ENCODE data around the gene WDFY3.

Gene WDFY3

DNA sequence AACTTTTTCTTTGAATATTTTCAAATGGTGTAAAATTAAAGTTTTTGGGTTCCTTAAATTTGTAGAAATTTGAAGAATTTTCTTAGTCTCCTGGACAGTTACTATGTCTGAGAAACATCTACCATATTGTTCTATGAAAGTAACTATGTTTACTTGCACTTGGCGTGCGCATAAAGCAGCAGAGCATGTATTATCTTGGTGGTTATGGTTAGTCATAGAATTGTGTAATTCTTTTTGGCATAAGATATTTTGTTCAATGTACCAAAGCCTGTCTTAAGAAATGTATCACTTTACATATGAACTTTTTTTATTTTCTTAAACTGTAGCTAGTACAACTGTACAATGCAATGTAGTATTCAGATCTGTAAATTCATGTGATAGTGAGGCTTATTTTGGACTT, 334.4 kb downstream of the WDFY3 start:
- Histone ChIP-seq H3K27ac (replicated peaks) (no peak overlapping the region), H3K27me3 (ENCODE audit: insufficient read depth, poor library complexity, severe bottlenecking) (no peaks in the 10 kb centered on the region), H3K4me3 (replicated peaks; ENCODE audit: insufficient read depth, low read length) (no peak overlapping the region)
- TF ChIP-seq, protein P1, sequence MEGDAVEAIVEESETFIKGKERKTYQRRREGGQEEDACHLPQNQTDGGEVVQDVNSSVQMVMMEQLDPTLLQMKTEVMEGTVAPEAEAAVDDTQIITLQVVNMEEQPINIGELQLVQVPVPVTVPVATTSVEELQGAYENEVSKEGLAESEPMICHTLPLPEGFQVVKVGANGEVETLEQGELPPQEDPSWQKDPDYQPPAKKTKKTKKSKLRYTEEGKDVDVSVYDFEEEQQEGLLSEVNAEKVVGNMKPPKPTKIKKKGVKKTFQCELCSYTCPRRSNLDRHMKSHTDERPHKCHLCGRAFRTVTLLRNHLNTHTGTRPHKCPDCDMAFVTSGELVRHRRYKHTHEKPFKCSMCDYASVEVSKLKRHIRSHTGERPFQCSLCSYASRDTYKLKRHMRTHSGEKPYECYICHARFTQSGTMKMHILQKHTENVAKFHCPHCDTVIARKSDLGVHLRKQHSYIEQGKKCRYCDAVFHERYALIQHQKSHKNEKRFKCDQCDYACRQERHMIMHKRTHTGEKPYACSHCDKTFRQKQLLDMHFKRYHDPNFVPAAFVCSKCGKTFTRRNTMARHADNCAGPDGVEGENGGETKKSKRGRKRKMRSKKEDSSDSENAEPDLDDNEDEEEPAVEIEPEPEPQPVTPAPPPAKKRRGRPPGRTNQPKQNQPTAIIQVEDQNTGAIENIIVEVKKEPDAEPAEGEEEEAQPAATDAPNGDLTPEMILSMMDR (IDR thresholded peaks at IDR 0.05; ENCODE audit: insufficient read depth, low read length), result no peak
- no peak for TF ChIP-seq POLR2AphosphoS5 (IDR thresholded peaks at IDR 0.05; ENCODE audit: low read depth)
- no peak for DNase-seq (ENCODE audit: low read depth in 1 of 2, low spot score in 1 of 2)

DNA sequence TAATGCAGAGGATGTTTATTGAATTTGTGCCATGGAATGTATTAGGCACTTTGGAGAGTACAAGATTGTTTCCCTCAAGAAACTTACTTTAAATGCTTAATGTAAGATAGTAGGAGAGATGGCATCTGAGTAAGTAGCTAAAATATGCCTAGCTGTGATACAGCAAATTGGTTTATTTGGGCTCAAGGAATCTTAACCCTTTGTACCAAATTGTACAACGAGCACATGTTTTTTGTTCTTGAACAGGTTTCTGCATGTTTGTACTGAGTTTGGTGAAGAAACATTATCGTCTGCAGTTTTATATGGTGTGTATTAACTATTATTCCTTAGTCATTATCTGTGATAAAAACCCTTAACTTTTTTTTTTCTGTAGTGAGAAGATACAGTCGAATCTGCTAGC, 334.9 kb downstream of the WDFY3 start:
- DNase-seq (ENCODE audit: low read depth in 1 of 2, low spot score in 1 of 2), result no peak
- H3K4me3 ChIP-seq (replicated peaks; ENCODE audit: insufficient read depth, low read length), result no peak overlapping the region
- H3K27me3 ChIP-seq (ENCODE audit: insufficient read depth, poor library complexity, severe bottlenecking), result no peaks in the 10 kb centered on the region
- TF ChIP-seq GABPA (IDR thresholded peaks at IDR 0.05; ENCODE audit: low read depth) (no peak), SPI1 (IDR thresholded peaks at IDR 0.05; ENCODE audit: borderline replicate concordance, low read depth) (no peak), POLR2AphosphoS5 (IDR thresholded peaks at IDR 0.05; ENCODE audit: low read depth) (no peak)
- TF ChIP-seq, protein P1 (IDR thresholded peaks at IDR 0.05; ENCODE audit: insufficient read depth, low read length), result no peak
- TF ChIP-seq, protein P2, sequence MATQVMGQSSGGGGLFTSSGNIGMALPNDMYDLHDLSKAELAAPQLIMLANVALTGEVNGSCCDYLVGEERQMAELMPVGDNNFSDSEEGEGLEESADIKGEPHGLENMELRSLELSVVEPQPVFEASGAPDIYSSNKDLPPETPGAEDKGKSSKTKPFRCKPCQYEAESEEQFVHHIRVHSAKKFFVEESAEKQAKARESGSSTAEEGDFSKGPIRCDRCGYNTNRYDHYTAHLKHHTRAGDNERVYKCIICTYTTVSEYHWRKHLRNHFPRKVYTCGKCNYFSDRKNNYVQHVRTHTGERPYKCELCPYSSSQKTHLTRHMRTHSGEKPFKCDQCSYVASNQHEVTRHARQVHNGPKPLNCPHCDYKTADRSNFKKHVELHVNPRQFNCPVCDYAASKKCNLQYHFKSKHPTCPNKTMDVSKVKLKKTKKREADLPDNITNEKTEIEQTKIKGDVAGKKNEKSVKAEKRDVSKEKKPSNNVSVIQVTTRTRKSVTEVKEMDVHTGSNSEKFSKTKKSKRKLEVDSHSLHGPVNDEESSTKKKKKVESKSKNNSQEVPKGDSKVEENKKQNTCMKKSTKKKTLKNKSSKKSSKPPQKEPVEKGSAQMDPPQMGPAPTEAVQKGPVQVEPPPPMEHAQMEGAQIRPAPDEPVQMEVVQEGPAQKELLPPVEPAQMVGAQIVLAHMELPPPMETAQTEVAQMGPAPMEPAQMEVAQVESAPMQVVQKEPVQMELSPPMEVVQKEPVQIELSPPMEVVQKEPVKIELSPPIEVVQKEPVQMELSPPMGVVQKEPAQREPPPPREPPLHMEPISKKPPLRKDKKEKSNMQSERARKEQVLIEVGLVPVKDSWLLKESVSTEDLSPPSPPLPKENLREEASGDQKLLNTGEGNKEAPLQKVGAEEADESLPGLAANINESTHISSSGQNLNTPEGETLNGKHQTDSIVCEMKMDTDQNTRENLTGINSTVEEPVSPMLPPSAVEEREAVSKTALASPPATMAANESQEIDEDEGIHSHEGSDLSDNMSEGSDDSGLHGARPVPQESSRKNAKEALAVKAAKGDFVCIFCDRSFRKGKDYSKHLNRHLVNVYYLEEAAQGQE (IDR thresholded peaks at IDR 0.05; ENCODE audit: insufficient replicate concordance, low read depth), result no peak
- H3K27ac ChIP-seq (replicated peaks), result no peak overlapping the region

DNA sequence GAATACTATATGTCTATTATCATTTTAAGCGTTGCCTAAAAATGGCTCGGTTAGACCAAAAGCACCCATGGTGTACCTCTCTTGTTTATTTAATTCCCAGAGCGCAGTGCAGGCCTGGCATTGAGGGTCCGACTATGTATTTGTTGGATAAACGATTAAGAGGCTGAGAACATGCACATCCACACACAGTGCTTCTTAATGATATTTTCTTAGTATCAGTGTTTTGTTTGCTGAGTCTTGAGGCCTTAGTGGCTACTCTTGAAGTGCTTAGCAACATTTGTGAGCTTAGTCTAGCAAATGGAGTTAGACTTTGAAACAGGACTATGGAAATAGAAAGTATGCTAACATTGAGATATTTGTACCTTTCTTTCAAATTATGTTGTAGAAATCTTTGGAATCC, 339.8 kb downstream of the WDFY3 start:
- no peak for TF ChIP-seq SPI1 (IDR thresholded peaks at IDR 0.05; ENCODE audit: borderline replicate concordance, low read depth)
- TF ChIP-seq, protein P1 (IDR thresholded peaks at IDR 0.05; ENCODE audit: insufficient read depth, low read length), result no peak
- no peak for TF ChIP-seq POLR2AphosphoS5 (IDR thresholded peaks at IDR 0.05; ENCODE audit: low read depth)
- TF ChIP-seq, protein P2 (IDR thresholded peaks at IDR 0.05; ENCODE audit: insufficient replicate concordance, low read depth), result no peak
- no peak for TF ChIP-seq GABPA (IDR thresholded peaks at IDR 0.05; ENCODE audit: low read depth)
- no peak overlapping the region for H3K4me3 ChIP-seq (replicated peaks; ENCODE audit: insufficient read depth, low read length)
- no peak overlapping the region for H3K27ac ChIP-seq (replicated peaks)
- no peak for DNase-seq (ENCODE audit: low read depth in 1 of 2, low spot score in 1 of 2)
- H3K27me3 ChIP-seq (ENCODE audit: insufficient read depth, poor library complexity, severe bottlenecking), result no peaks in the 10 kb centered on the region

DNA sequence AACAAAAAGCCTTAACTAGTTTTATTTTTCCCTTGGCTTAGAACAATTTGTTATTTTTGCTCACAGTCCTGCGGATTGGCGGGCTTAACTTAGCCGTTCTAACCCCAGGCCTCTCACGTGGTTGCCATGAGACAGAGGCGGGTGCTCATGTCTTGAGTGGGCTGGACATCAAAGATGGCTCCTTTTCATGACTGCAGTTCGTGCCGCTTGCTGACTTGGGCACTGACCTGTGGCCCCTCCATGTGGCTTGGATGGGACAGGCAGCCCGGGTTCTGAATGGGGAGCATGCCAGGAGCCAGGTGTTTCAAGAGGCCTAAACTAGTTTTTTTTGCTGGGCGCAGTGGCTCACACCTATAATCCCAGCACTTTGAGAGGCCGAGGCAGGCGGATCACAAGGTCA, 342.8 kb downstream of the WDFY3 start:
- no peaks in the 10 kb centered on the region for H3K27me3 ChIP-seq (ENCODE audit: insufficient read depth, poor library complexity, severe bottlenecking)
- TF ChIP-seq SPI1 (IDR thresholded peaks at IDR 0.05; ENCODE audit: borderline replicate concordance, low read depth) (no peak), GABPA (IDR thresholded peaks at IDR 0.05; ENCODE audit: low read depth) (no peak), POLR2AphosphoS5 (IDR thresholded peaks at IDR 0.05; ENCODE audit: low read depth) (no peak)
- TF ChIP-seq, protein P2 (IDR thresholded peaks at IDR 0.05; ENCODE audit: insufficient replicate concordance, low read depth), result no peak
- TF ChIP-seq, protein P1 (IDR thresholded peaks at IDR 0.05; ENCODE audit: insufficient read depth, low read length), result no peak
- no peak for DNase-seq (ENCODE audit: low read depth in 1 of 2, low spot score in 1 of 2)

More for the DNA sequence above, 342.8 kb downstream of the WDFY3 start:
- Histone ChIP-seq H3K4me3 (replicated peaks; ENCODE audit: insufficient read depth, low read length) (no peak overlapping the region), H3K27ac (replicated peaks) (no peak overlapping the region)

Data from HL-60 (cell line).